HUES6 (cell line): ENCODE results near the gene NR1H4.
"Not testable (repeated sequence)": the region's sequence is repeated elsewhere in the genome, so short reads cannot be mapped to it uniquely, and the experiment has no call there.

Source experiments
- H3K27ac ChIP-seq: 2 replicates; pipeline ENCODE4 v1.7.0; 2013; ENCODE audit warnings: low read depth, mild to moderate bottlenecking, low read length, inconsistent platforms
- H3K27me3 ChIP-seq: 2 replicates; pipeline ENCODE4 v1.6.1; 2013; ENCODE audit warnings: low read length; ENCODE audit not compliant: control insufficient read depth, insufficient read depth
- H3K36me3 ChIP-seq: 2 replicates; pipeline ENCODE4 v1.6.1; 2013; ENCODE audit warnings: low read length; ENCODE audit not compliant: control insufficient read depth, insufficient read depth
- H3K4me1 ChIP-seq: 2 replicates; pipeline ENCODE4 v1.6.1; 2013; ENCODE audit warnings: low read length; ENCODE audit not compliant: control insufficient read depth, insufficient read depth
- H3K4me3 ChIP-seq: 2 replicates; pipeline ENCODE4 v1.5.1; 2013; ENCODE audit warnings: low read depth, low read length
- H3K9ac ChIP-seq: one replicate; pipeline ENCODE4 v1.6.1; 2013; ENCODE audit warnings: mild to moderate bottlenecking, low read length
- H3K9me3 ChIP-seq: 2 replicates; pipeline ENCODE4 v1.6.1; 2013; ENCODE audit warnings: low read depth, low read length; ENCODE audit not compliant: control insufficient read depth, insufficient read depth

The NR1H4 gene

GRCh38 chr12:100490056-100490455 lies 16.4 kb downstream of the NR1H4 start:
- Histone ChIP-seq H3K36me3 (no peaks in the 10 kb centered on the region), H3K4me1 (no peaks in the 10 kb centered on the region), H3K27me3 (no peaks in the 10 kb centered on the region), H3K4me3 (no peak overlapping the region), H3K27ac (no peak overlapping the region), H3K9me3 (no peaks in the 10 kb centered on the region), H3K9ac (no peak overlapping the region)

GRCh38 chr12:100491104-100491503 lies 17.4 kb downstream of the NR1H4 start:
- no peaks in the 10 kb centered on the region for H3K36me3 ChIP-seq
- no peak overlapping the region for H3K9ac ChIP-seq
- H3K27ac ChIP-seq, result no peak overlapping the region
- H3K27me3 ChIP-seq, result no peaks in the 10 kb centered on the region
- H3K4me3 ChIP-seq, result no peak overlapping the region
- no peaks in the 10 kb centered on the region for H3K9me3 ChIP-seq
- H3K4me1 ChIP-seq, result no peaks in the 10 kb centered on the region

- no peak overlapping the region for H3K4me3 ChIP-seq
- H3K36me3 ChIP-seq, result no peaks in the 10 kb centered on the region
- H3K9ac ChIP-seq, result no peak overlapping the region
- H3K9me3 ChIP-seq, result no peaks in the 10 kb centered on the region
- no peaks in the 10 kb centered on the region for H3K4me1 ChIP-seq
- no peaks in the 10 kb centered on the region for H3K27me3 ChIP-seq
- no peak overlapping the region for H3K27ac ChIP-seq
Observed at GRCh38 chr12:100493396-100494012, 19.8 kb downstream of the NR1H4 start.

GRCh38 chr12:100494026-100494425 lies 20.4 kb downstream of the NR1H4 start:
- Histone ChIP-seq H3K27me3 (no peaks in the 10 kb centered on the region), H3K4me1 (no peaks in the 10 kb centered on the region), H3K9ac (no peak overlapping the region), H3K27ac (no peak overlapping the region), H3K9me3 (no peaks in the 10 kb centered on the region), H3K4me3 (no peak overlapping the region), H3K36me3 (no peaks in the 10 kb centered on the region)

- Histone ChIP-seq H3K27ac (no peak overlapping the region), H3K27me3 (no peaks in the 10 kb centered on the region), H3K9ac (no peak overlapping the region), H3K36me3 (no peaks in the 10 kb centered on the region), H3K4me1 (no peaks in the 10 kb centered on the region), H3K4me3 (no peak overlapping the region), H3K9me3 (no peaks in the 10 kb centered on the region)
Observed at GRCh38 chr12:100494538-100494937, 20.9 kb downstream of the NR1H4 start.

- no peak overlapping the region for H3K9ac ChIP-seq
- no peaks in the 10 kb centered on the region for H3K9me3 ChIP-seq
- H3K4me3 ChIP-seq, result no peak overlapping the region
- H3K27me3 ChIP-seq, result no peaks in the 10 kb centered on the region
- H3K36me3 ChIP-seq, result no peaks in the 10 kb centered on the region
- no peak overlapping the region for H3K27ac ChIP-seq
- H3K4me1 ChIP-seq, result no peaks in the 10 kb centered on the region
Observed at GRCh38 chr12:100497105-100497795, 23.6 kb downstream of the NR1H4 start.

- no peak overlapping the region for H3K27ac ChIP-seq
Observed at GRCh38 chr12:100498141-100498540, 24.5 kb downstream of the NR1H4 start.

GRCh38 chr12:100499416-100499815 lies 25.8 kb downstream of the NR1H4 start:
- H3K9me3 ChIP-seq, result no peaks in the 10 kb centered on the region
- H3K36me3 ChIP-seq, result no peaks in the 10 kb centered on the region
- H3K27me3 ChIP-seq, result no peaks in the 10 kb centered on the region
- no peak overlapping the region for H3K9ac ChIP-seq
- H3K27ac ChIP-seq, result no peak overlapping the region
- no peaks in the 10 kb centered on the region for H3K4me1 ChIP-seq
- H3K4me3 ChIP-seq, result no peak overlapping the region

More at GRCh38 chr12:100498141-100498540, 24.5 kb downstream of the NR1H4 start:
- H3K4me3 ChIP-seq, result no peak overlapping the region
- no peaks in the 10 kb centered on the region for H3K27me3 ChIP-seq
- H3K9me3 ChIP-seq, result no peaks in the 10 kb centered on the region
- H3K9ac ChIP-seq, result no peak overlapping the region
- H3K36me3 ChIP-seq, result no peaks in the 10 kb centered on the region
- H3K4me1 ChIP-seq, result no peaks in the 10 kb centered on the region

GRCh38 chr12:100502718-100503117 lies 29.1 kb downstream of the NR1H4 start:
- H3K4me1 ChIP-seq, H3K27ac ChIP-seq, H3K36me3 ChIP-seq, H3K9me3 ChIP-seq, H3K27me3 ChIP-seq, H3K9ac ChIP-seq, H3K4me3 ChIP-seq: not testable (repeated sequence)

- Histone ChIP-seq H3K36me3 (no peaks in the 10 kb centered on the region), H3K9ac (no peak overlapping the region), H3K27ac (no peak overlapping the region), H3K4me1 (no peaks in the 10 kb centered on the region), H3K9me3 (no peaks in the 10 kb centered on the region), H3K4me3 (no peak overlapping the region), H3K27me3 (no peaks in the 10 kb centered on the region)
Observed at GRCh38 chr12:100503228-100503628, 29.6 kb downstream of the NR1H4 start.

GRCh38 chr12:100504804-100505203 lies 31.1 kb downstream of the NR1H4 start:
- Histone ChIP-seq H3K27me3 (no peaks in the 10 kb centered on the region), H3K36me3 (no peaks in the 10 kb centered on the region), H3K27ac (no peak overlapping the region), H3K4me1 (no peaks in the 10 kb centered on the region), H3K4me3 (no peak overlapping the region), H3K9me3 (no peaks in the 10 kb centered on the region), H3K9ac (no peak overlapping the region)
